ENCODE data around the gene OR2J3.

DNA sequence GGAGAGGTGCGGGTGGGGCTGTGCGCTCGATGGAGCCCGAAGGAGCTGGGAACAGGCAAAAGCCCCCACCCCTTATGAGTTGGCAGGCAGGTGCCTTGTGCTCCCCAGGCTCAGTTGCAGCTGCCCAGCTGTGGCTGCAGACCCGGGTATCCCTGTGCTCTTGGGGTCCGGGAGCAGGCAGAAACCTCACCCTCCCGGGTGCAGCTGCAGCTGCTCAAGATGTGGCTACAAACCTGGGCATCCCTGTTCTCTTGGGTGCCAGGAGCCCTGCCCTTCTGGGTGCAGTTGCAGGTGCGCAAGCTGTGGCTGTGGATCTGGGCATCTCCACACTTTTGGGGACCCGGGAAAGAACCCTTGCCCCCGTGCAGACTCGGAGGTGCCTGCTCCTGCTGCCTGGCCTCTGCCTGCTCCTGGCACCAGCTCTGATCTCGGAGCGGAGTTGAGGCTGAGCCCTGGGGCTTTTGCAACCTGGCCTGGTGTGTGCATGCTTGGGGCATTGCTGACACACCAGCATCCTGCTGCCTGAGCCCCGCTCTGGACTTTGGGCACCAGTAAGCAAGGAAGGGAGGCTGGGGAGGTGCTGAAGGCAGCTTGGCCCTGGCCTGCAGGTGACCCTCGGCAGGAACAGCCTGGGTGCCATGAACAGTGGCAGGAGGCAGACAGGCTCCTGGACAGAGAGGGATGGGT, 21.6 kb downstream of the OR2J3 start:
- TF ChIP-seq, protein P1, sequence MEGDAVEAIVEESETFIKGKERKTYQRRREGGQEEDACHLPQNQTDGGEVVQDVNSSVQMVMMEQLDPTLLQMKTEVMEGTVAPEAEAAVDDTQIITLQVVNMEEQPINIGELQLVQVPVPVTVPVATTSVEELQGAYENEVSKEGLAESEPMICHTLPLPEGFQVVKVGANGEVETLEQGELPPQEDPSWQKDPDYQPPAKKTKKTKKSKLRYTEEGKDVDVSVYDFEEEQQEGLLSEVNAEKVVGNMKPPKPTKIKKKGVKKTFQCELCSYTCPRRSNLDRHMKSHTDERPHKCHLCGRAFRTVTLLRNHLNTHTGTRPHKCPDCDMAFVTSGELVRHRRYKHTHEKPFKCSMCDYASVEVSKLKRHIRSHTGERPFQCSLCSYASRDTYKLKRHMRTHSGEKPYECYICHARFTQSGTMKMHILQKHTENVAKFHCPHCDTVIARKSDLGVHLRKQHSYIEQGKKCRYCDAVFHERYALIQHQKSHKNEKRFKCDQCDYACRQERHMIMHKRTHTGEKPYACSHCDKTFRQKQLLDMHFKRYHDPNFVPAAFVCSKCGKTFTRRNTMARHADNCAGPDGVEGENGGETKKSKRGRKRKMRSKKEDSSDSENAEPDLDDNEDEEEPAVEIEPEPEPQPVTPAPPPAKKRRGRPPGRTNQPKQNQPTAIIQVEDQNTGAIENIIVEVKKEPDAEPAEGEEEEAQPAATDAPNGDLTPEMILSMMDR (IDR thresholded peaks at IDR 0.05), result no peak
- TF ChIP-seq ZFX (IDR thresholded peaks at IDR 0.05; ENCODE audit: borderline replicate concordance), result no peak

Measured in 22Rv1 (cell line).